Testis (tissue), 2 donors: ENCODE data around the gene SFXN2.

Source experiments
- POLR2A ChIP-seq: fragments of 450-650 bp; IDR thresholded peaks from one replicate; pipeline ENCODE4 v1.6.1; 2017; ENCODE audit warnings: antibody characterized with exemption, mild to moderate bottlenecking, moderate library complexity
- TF ChIP-seq, protein P1 (sequence below), 3 experiments: fragments of 450-650 bp in 2 of 3; fragments of 200-600 bp in 1 of 3; sonication (generic) in 1 of 3; IDR thresholded peaks; one replicate each; pipeline ENCODE4 v1.5.1; 2016 to 2019; ENCODE audit warnings: antibody characterized with exemption in 3 of 3, mild to moderate bottlenecking in 2 of 3, moderate library complexity in 1 of 3

GRCh38 chr10:102669206-102670064, 45.0 kb upstream of the SFXN2 start:
- TF ChIP-seq, protein P1, sequence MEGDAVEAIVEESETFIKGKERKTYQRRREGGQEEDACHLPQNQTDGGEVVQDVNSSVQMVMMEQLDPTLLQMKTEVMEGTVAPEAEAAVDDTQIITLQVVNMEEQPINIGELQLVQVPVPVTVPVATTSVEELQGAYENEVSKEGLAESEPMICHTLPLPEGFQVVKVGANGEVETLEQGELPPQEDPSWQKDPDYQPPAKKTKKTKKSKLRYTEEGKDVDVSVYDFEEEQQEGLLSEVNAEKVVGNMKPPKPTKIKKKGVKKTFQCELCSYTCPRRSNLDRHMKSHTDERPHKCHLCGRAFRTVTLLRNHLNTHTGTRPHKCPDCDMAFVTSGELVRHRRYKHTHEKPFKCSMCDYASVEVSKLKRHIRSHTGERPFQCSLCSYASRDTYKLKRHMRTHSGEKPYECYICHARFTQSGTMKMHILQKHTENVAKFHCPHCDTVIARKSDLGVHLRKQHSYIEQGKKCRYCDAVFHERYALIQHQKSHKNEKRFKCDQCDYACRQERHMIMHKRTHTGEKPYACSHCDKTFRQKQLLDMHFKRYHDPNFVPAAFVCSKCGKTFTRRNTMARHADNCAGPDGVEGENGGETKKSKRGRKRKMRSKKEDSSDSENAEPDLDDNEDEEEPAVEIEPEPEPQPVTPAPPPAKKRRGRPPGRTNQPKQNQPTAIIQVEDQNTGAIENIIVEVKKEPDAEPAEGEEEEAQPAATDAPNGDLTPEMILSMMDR (IDR thresholded peaks at IDR 0.05) = peak in 1 of 3 experiments; percentile 41
- no peak for TF ChIP-seq POLR2A
